HG03571 (cell line): Measurements from ENCODE around the gene ANO5.

ENCODE experiments used
- ATAC-seq: cut with Tn5 transposase; IDR thresholded peaks from one replicate; pipeline ENCODE4 v1.9.1; 2021; ENCODE audit not compliant: unreplicated experiment

ANO5 gene, protein sequence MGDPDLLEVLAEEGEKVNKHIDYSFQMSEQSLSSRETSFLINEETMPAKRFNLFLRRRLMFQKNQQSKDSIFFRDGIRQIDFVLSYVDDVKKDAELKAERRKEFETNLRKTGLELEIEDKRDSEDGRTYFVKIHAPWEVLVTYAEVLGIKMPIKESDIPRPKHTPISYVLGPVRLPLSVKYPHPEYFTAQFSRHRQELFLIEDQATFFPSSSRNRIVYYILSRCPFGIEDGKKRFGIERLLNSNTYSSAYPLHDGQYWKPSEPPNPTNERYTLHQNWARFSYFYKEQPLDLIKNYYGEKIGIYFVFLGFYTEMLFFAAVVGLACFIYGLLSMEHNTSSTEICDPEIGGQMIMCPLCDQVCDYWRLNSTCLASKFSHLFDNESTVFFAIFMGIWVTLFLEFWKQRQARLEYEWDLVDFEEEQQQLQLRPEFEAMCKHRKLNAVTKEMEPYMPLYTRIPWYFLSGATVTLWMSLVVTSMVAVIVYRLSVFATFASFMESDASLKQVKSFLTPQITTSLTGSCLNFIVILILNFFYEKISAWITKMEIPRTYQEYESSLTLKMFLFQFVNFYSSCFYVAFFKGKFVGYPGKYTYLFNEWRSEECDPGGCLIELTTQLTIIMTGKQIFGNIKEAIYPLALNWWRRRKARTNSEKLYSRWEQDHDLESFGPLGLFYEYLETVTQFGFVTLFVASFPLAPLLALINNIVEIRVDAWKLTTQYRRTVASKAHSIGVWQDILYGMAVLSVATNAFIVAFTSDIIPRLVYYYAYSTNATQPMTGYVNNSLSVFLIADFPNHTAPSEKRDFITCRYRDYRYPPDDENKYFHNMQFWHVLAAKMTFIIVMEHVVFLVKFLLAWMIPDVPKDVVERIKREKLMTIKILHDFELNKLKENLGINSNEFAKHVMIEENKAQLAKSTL

DNA sequence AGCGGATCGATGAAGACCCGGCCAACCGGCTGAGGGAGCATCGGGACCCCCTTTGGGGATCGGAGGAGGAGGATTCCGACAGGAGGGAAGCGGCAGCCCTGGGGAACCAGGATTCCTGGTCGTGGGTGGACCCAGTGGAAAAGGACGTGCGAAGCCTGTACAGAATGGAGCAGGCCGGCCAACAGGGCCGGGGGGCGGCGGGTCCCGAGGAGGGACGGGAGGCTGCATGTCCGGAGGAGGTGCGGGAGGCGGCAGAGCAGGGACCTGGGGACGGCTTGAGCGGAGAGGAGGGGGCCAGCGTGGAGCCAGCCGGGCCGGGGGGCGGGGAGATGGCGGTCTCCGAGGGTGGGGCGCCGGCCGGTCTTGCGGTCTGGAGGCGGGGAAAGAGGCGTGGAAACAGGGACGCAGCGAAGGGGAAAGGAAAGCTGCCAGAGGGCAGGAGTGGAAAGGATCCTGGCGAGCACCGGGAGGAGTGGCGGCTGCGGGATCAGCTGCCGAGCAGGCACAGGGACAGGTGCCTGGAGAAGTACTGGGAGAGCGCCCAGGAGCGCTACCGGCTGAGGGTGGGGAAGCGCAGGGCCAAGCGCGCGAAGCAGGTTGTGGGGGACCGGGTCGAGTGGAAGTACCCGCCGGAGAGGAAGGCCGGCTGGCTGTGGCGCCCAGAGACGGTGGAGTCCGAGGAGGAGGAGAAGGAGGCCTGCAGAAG lies at the start of gene ANO5:
ANO5 (plus strand) TSS at position 444 of the 706 bp plus-strand sequence. CDS start 408 bp downstream, outside the sequence.
- ATAC-seq = no peak

DNA sequence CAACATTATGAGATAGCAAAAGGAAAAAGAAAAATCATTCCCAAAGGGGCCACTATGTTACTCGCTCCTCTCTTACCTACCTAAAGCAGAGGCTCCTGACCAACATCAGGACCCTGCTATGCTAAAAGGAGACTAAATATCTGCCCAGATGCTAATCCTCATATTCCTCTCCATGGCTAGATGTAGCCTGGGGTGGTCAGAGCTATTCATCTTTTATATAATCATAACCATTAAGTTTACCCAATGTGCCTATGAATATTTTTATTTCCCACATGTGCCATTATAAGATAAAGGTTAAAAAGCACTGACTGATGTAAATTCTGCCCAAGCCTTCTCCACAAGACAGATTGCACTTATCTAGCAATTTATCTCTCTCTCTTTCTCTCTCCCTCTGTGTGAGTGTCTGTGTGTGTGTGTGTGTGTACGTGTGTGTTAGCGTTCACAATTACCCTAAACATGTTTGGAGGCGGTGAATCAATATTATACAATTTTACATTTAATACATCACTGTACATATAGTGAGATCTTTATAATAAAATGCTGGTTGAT lies 41.2 kb upstream of the ANO5 start:
- no peak for ATAC-seq

DNA sequence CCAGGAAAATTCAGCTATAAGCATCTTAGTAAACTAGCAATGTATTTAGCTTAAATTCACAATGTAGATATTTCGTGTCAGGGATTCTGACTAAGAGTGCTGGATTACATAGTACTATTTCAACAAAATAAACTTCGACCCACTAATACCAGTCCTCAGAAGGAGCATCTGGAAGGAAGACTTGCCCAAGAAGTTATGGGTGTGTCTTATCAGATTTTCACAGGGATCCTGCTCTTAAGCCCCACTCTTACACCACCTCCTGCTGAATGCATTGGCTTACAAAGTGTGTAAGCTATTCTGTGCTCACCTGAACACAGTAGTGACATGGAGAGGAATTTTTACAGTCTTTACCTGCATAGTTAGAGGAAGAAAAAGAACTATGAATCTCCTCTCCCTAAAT lies 35.4 kb upstream of the ANO5 start:
- ATAC-seq = no peak

DNA sequence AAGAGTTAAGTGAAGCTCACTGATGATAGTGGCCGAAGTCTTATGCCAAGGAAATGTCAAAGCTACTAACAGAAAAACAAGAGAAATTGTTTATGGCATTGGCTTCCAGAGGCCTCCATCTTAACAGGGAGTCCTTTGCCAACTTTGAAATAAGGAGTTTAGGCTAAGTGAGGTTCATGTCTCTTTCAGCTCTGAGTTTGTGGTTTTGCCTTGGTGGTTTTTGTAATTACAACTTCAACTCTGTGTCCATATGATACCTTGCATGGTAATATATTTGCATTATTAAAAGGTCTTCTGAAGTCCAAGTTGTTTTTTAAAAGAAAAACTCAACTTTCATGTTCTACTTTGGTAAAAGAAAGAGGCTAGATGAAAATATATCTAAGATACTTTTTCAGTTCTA lies 31.4 kb upstream of the ANO5 start:
- ATAC-seq = no peak

DNA sequence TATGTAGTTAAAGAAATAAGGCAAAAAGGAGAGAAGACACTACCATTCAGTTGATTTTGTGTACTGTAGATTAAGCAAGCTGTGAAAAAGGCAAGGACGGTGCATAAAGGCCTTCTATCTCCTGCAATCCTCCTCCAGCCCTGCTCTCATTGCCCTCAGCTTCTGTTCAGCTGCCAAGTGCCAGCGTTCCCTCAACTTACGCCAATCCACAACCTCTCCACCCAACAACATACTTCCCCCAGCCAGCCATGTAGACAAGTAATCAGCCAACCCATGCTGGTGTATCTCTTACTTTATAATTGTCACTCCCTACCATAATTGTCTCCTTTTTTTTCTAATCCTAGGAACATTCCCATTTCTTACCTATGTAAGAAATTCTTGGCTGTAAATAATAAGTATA lies 30.1 kb upstream of the ANO5 start:
- no peak for ATAC-seq

DNA sequence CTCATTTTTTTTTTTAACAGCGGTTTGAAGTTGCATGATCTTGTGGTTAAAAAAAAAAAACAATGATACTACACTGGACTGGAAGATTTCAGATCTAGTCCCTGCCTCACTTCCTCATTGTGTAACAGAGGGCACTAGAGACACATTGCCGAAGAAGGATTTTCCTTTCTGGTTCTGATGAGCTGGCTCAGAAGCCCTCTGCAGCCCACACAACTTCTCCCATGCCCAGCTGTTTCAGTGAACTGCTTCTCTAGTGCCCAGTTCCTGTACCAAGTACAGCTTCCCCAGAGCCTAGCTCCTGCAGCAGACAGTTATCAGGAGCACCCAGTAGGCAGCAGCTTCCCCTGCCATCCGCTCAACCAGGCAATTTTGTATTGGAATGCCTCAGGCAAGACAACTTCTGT lies 29.5 kb upstream of the ANO5 start:
- ATAC-seq = peak; percentile 64

DNA sequence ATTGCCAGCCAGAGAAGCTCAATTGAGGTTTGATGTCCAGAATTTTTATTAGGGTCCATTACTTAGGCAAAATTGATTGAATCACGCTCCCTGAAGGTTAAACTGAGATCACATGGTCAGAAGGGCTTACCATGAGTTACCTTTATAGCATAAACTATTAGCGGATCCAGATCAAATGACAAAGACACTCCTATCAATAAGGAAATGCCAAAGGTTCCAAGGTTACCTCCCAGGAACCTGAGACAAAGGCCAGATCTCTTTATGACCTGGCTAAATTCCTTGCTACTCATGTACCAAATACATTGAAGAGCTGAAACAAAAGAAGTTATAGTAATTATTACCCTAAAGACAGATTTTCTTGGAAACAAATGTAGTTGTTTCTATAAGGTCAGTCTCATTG lies 27.8 kb upstream of the ANO5 start:
- no peak for ATAC-seq

DNA sequence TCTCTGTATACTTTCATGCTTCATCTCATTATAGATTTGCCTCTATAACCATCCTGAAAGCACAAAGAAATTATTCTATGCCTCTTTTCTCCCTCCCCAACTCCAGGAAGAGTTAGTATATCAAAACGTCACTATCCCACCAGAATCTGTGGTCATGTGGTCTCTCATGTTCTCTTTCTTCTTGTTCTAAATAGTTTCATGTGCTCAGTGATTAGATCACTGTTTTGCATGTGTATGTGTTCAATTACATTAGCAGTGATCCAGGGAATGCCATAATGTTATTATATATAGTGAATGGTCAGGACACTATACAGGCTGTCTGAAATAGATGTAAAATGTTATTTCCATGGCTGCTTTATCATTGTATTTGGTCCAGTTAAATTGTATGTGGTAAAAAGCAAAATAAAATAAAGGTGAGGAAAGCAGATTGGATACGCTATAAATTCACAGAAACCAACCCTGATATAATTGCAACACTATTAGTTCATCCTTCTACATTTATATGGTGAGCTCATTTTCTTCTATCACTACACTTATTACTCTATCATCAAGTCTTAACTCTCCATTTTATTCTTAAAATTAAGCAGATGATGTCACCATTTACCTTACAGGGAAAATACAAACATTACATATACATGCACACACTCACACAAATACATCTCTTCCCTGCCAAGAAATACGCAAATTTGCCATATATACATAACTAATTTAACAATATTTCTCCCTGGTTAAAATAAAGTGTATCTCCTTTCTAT lies 26.9 kb upstream of the ANO5 start:
- no peak for ATAC-seq

DNA sequence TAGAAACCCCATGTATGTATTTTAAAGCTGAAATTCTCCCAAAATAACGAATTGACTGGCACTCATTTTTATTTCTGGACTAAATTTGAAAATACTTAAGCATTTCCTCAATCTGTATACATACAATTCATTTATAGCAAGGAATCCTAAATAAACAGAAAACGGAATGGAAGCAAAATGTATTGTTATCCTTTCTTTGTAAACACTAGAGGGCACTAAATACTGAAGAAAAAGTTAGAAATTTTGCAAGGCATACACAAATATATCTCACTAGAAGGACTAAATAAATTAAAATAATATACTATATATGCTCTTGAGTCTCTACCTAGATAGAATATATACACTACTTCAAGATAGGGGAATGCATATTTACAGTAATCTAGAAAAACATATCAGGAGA lies 23.1 kb upstream of the ANO5 start:
- no peak for ATAC-seq

DNA sequence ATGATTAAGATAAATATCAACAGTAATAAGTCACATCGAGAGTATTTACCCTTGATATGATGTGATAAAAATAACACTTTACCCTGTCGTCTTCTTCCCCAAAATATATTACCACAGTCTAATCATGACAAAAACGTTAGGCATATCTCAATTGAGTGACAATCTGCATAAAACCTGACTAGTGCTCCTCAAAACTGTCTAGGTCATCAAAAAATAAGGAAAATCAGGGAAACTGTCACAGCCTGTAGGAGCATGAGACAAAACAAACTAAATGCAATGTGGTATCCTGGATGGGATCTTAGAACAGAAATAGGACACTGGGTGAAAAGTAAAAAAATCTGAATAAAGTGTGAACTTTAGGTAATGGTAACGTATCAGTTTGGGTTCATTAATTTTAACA lies 19.4 kb upstream of the ANO5 start:
- no peak for ATAC-seq

DNA sequence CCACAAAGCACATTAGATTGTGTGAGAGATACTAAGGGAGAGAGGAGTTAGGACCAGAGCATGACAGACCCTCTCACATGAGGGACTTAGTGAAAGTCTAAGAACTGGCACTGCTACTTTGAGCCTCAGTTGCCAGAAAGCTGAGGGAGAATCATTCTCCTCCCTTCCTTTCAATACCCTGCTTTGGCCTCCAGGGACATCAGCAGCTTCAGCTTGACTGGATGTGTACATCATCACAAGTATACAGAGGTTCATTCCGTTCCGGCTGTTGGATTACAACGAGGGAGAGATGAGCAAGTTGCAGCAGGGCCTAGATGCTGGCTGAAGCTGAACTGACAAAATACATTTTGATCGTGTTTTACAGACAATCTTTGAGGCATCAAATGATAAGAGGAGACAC lies 15.7 kb upstream of the ANO5 start:
- ATAC-seq = no peak

DNA sequence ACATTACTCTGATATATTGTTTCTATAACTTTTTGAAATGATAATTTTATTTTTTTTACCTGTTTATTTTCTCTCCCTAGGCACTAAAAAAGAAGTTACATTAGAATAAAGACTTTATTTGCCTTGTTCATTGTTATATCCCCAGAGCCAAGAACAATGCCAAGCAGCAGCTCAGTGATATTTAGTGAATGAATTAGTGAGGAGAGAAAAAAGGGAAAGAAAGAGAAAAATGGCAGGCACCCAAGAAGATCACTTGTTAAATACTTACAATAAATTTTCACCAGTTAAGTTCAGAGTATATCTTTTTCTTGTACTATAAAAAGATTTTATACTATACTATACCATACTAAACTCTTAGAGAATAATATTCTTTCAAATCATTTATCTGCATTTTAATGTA lies 13.3 kb upstream of the ANO5 start:
- no peak for ATAC-seq

DNA sequence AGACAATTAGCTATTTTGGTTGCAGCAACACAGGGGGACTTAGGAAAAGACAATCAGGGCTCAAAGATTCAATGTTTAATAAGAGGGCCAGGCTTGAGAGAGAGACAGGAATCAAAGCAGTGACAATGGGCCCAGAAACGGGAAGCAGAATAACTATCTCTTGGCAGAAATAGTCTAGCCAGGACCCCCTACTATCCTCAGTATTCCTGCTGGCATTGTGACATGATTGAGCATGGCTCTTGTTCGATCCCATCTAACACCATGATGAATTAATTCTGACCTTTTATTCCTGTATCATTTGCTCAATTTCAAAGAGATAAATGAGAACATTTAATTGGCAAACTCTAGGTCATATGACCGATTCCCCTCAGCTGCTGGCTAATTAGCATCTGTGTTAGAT lies 12.8 kb upstream of the ANO5 start:
- no peak for ATAC-seq

DNA sequence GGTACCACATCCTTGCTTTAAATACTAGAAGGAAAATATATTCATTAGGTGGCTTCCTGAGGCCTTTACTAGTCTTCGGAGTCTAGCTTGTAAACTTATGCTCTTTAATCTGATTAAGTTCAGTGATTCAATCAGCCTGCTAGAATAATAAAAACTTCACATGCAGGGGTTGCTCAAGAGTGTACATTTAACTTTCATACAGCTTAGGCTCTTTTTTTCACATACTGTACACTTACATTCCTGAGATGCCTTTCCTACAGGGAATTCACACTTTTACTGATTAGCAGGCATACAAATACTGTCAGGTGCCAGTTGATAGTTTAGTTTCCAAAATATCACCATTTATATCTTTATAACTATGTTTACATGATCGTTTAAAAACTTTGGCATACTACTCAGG lies 3.2 kb upstream of the ANO5 start:
- ATAC-seq = no peak

DNA sequence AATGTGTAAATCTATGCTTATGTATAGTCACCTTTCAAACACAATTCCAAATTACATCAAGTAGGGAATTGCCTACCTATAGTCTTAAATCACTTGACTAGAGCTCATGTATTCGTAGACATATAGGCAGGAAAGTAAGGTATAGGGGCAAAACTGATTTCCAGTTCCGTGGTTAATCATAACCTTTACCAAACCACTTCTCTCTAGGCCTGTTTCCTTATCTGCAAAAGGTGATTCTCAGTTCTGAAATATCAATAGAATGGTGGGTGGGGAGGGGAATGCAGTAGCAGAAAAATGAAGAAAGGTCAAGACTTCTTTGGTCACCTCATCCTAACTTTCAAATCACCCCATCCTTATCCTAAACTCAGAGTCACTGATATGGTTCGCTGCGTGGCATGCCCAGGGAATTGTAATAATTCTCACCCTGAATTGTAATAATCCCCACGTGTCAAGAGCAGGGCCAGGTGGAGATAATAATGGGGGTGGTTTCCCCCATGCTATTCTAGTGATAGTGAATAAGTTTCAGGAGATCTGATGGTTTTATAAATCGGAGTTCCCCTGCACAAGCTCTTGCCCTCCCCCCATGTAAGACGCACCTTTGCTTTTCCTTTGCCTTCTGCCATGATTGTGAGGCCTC lies 1.9 kb upstream of the ANO5 start:
- no peak for ATAC-seq

DNA sequence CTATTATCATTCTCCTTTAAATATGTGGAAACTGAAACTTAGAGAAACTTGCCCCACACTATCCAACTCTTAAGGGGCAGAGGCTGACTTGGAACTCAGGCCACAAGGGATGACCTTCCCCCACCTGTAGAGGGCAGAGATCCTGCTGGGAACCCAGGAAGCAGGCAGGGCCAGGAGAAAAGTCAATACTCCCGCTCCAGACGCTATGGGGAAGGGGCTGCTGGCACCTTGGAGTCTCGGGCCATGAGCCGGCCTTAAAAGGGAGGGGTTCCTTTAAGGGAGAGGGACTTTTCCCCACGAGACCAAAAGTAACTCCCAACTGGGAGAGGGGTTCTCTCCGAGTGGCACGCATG lies 620 bp upstream of the ANO5 start:
- ATAC-seq = no peak

DNA sequence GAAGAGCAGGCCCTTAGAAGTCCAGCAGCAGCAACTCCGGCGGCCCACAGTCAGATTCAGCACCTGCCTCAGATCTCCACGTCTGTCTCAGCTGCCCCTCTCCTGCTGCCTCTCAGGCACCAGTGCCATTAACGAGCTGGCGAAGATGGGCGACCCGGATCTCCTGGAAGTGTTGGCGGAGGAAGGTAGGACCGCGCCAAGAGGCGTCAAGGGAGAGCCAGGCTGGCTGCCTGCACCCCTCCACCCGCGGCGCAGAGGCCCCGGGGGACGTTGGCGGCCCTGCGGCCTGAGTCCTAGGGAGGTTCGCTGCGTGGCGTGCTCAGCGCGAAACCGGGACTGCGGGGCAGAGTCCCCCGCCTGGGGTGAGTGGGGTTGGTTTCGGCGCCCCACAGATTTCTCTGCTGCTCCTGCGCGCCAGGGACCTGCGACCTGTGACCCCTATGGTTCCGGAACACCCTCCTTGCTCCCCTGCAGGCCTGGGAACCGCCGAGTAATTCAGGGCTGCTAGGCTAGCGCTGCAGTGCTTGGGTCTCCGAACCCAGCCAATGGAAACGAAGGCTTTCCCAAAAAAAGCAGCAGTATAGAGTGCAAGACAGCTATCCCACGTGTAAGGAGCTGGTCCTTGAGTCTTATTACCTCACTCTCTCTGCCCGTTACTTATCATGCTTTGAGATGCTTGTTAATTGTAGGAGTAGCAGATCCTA lies 615 bp downstream of the ANO5 start:
- no peak for ATAC-seq

DNA sequence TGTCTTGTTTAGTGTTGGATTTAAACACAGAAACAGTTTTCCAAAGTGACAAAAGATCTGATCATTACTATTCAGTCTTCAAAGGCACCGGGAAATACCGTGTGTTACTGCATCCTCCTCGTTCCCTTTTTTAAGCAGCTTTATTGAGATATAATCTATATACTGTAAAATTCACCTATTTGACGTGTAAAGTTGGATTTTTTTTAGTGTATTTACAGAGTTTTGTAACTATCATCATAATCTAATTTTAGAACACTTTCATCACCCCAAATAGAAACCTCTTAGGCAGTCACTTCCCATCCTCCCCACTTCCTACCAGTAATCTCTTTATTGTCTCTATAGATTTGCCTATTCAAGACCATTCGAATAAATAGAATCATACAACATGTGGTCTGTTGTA lies 1.4 kb downstream of the ANO5 start:
- ATAC-seq = no peak

DNA sequence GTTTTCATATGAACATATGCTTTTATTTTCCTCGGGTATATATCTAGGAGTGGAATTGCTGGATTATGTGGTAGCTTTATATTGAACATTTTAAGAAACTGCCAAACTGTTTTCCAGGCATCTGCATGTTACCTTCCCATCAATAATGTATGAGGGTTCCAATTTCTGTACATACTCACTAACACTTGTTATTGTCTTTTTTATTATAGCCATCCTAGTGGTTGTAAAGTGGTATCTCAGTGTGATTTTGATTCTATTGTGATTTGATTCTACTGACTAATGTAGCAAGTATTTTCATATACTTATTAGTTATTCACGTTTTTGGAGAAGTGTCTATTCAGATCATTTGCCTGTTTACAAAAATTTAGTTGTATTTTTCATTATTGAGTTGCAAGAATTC lies 2.0 kb downstream of the ANO5 start:
- ATAC-seq = no peak
